ENCODE results near the gene MSI2. TPM values are rescaled to one million over a fixed set of nuclear protein-coding genes. Genes with fewer than 3 reads are reported as not detected.
A peak's percentile ranks its signal among the peaks of the same experiment; 100 is the strongest.
"Not testable (repeated sequence)": the region's sequence is repeated elsewhere in the genome, so short reads cannot be mapped to it uniquely, and the experiment has no call there.

The MSI2 gene
- total and polyA plus RNA-seq, 2 experiments from 2014 or later = 4.3 to 17.9 TPM

DNA sequence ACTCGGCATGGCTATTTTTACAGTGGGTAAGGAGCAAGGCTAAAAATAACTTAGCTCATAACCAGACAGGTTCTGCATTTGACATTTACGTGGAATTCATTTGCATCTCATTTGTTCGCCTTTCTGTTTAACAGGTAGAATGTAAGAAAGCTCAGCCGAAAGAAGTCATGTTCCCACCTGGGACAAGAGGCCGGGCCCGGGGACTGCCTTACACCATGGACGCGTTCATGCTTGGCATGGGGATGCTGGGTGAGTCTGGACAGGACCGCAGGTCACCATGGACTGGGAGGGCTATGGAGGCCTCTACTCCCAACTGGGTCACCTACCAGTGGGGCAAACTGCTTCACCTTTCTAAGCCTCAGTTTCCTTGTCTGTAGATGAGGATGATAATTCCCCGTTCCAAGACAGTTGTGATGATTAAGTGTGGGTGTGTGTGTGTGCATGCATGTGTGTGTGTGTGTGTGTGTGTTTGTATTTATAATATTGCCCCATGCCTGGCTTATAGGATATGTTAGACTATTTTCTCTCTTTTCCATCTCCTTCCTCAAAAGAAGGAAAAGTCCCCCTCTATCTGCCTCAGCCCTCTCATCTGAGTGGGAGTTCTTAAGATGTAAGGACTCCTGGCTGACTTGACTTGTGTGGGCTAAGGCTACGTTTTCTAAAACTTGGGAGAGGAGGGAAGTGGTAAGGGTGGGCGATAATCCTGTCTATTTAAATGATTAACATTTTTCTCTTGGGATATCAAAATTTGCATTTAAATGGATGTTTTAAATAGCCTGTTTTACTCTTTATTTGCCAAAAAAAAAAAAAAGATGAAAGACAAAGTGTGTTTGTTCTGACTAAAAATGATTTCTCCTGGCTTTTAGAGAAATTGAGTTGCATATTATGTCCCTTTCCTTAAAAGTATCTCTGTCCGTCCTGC is 359.8 kb downstream of the MSI2 start:
- no peaks in the 10 kb centered on the region for H3K27me3 ChIP-seq (replicated peaks; ENCODE audit: insufficient read depth)
- peaks cover 8% of the 10 kb centered on the region; the same call in 1 of the 2 replicates for H3K4me1 ChIP-seq (ENCODE audit: insufficient read depth)
- 91 to 96% methylated on average over 13 of the region's 13 CpGs for WGBS, 2 experiments (ENCODE audit: low coverage in 1 of 2, low lambda C conversion rate in 2 of 2, missing lambda C conversion rate in 2 of 2)
- H3K4me2 ChIP-seq (ENCODE audit: unreplicated experiment) = no peak overlapping the region
- in situ Hi-C loops (cut with MboI) = no loop called here
- no peaks in the 10 kb centered on the region for H4K20me1 ChIP-seq (ENCODE audit: insufficient read depth)
- H3K4me3 ChIP-seq = no peak overlapping the region
- H3K9me2 ChIP-seq (ENCODE audit: insufficient read depth) = no peaks in the 10 kb centered on the region
- no peak overlapping the region for H3K9ac ChIP-seq
- H3K9me3 ChIP-seq (ENCODE audit: low read depth) = no peaks in the 10 kb centered on the region
- H3K27ac ChIP-seq = no peak overlapping the region
- H2AFZ ChIP-seq = no peak overlapping the region
- no peak for DNase-seq
- no peaks in the 10 kb centered on the region for H3F3A ChIP-seq (ENCODE audit: insufficient read depth)
- H3K36me3 ChIP-seq (ENCODE audit: low read depth) = no peaks in the 10 kb centered on the region
- TF ChIP-seq EZH2 (IDR thresholded peaks at IDR 0.05; ENCODE audit: insufficient read depth, poor library complexity, severe bottlenecking) (no peak), EZH2phosphoT487 (IDR thresholded peaks at IDR 0.05; ENCODE audit: insufficient read depth, low read depth) (no peak)
- no peaks in the 10 kb centered on the region for H3K79me2 ChIP-seq (ENCODE audit: insufficient read depth)

DNA sequence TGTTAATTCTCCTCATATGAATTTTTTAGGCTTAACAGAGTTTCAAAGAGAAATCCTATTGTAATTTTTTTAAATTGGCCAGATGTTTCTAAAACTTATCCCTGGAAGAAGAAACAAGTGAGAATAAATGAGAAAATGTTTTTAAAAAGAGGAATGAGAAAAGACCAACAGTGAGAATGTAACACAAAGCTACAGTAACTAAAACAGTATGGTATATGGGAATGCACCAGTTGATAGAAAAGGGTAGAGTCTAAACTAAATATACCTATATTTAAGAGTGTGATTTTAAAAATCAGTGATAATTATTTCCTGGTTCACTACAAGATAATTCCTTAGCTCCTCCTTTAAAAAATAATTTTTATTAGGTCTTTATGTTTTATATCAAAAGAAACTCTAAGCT is 360.9 kb downstream of the MSI2 start:
- no peak overlapping the region for H3K9ac ChIP-seq
- H3K36me3 ChIP-seq (ENCODE audit: low read depth) = no peaks in the 10 kb centered on the region
- H3K4me1 ChIP-seq (ENCODE audit: insufficient read depth) = peaks cover 8% of the 10 kb centered on the region; the same call in 1 of the 2 replicates
- H3K9me3 ChIP-seq (ENCODE audit: low read depth) = no peaks in the 10 kb centered on the region
- H2AFZ ChIP-seq = no peak overlapping the region
- H3K4me3 ChIP-seq = no peak overlapping the region
- no peaks in the 10 kb centered on the region for H4K20me1 ChIP-seq (ENCODE audit: insufficient read depth)
- no peaks in the 10 kb centered on the region for H3K9me2 ChIP-seq (ENCODE audit: insufficient read depth)
- H3K79me2 ChIP-seq (ENCODE audit: insufficient read depth) = no peaks in the 10 kb centered on the region
- no peak overlapping the region for H3K4me2 ChIP-seq (ENCODE audit: unreplicated experiment)
- H3K27me3 ChIP-seq (replicated peaks; ENCODE audit: insufficient read depth) = no peaks in the 10 kb centered on the region
- no peak overlapping the region for H3K27ac ChIP-seq
- DNase-seq = no peak
- in situ Hi-C loops (cut with MboI) = no loop called here
- H3F3A ChIP-seq (ENCODE audit: insufficient read depth) = peaks cover 1% of the 10 kb centered on the region; the same call in 1 of the 2 replicates
- TF ChIP-seq EZH2phosphoT487 (IDR thresholded peaks at IDR 0.05; ENCODE audit: insufficient read depth, low read depth) (no peak), EZH2 (IDR thresholded peaks at IDR 0.05; ENCODE audit: insufficient read depth, poor library complexity, severe bottlenecking) (no peak)

DNA sequence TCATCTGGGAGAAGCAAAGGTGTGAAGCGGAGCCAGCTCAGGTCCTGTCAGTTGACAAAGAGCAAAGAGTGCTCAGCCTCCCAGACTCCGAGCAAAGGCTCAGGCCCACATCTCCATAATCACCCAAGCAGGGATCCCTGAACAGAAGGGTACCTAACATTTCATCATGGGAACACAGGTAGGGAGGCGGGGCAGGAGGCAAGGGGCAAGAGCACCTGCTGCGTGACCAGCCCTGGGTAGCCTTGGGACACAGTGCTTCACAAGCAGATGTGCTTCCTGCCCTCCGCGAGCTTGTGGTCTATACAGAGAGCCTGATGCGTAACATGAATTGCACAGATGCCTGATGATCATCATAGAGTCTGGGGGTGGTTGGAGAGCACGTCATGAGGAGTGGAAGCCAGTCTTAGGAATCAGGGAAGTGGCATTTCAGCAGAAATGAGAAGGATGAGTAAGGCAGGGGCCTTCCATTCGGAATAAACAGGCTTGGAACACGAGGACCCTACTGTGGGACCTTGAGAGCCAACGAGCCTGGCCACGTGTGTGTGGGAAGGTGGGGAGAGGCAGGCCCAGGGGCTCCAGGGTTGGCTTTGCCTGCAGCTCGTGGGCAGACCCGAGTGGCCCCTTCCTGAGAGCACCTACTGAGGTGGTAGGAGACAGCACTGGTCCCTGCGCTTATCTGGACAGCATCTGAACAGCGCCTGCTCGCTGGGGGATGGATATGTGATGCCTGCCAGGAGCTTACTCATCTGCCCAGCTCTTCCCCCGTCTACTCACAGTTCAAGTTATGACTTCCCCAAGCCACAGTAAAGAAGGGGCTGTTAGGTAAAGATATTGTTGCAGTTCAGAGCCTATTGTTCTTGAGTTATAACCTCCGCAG is 363.0 kb downstream of the MSI2 start:
- H2AFZ ChIP-seq = no peak overlapping the region
- no peak overlapping the region for H3K27ac ChIP-seq

DNA sequence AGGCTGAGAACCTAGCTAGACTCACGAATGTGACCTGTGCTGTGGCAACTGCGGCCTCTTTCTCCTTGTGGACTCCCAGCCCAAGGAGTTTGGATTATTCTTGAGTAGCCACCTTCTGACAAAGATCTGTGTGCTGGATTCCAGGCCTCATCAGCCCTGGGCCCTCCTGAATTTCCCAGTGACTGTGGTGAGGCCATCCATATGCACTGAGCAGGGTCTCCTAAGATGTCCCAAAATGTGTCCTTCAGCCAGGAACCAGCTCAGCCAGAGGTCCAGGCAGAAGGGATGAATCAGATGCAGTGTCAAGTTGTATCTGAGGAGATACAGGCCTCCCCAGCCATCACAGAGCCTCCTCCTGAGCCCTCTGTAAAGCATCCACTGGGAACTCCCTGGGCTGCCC is 364.3 kb downstream of the MSI2 start:
- Histone ChIP-seq H3F3A (ENCODE audit: insufficient read depth) (peaks cover 11% of the 10 kb centered on the region), H3K9me2 (ENCODE audit: insufficient read depth) (no peaks in the 10 kb centered on the region), H3K27ac (no peak overlapping the region), H3K4me3 (no peak overlapping the region), H3K9me3 (ENCODE audit: low read depth) (no peaks in the 10 kb centered on the region), H3K79me2 (ENCODE audit: insufficient read depth) (no peaks in the 10 kb centered on the region), H2AFZ (no peak overlapping the region), H3K4me1 (ENCODE audit: insufficient read depth) (peaks cover 21% of the 10 kb centered on the region), H3K9ac (no peak overlapping the region), H3K36me3 (ENCODE audit: low read depth) (no peaks in the 10 kb centered on the region), H4K20me1 (ENCODE audit: insufficient read depth) (no peaks in the 10 kb centered on the region), H3K27me3 (replicated peaks; ENCODE audit: insufficient read depth) (no peaks in the 10 kb centered on the region), H3K4me2 (ENCODE audit: unreplicated experiment) (no peak overlapping the region)
- WGBS, 2 experiments (ENCODE audit: low coverage in 1 of 2, low lambda C conversion rate in 2 of 2, missing lambda C conversion rate in 2 of 2) = 92 to 94% methylated on average over 2 of the region's 2 CpGs
- in situ Hi-C loops (cut with MboI) = no loop called here
- DNase-seq = no peak
- TF ChIP-seq EZH2 (IDR thresholded peaks at IDR 0.05; ENCODE audit: insufficient read depth, poor library complexity, severe bottlenecking) (no peak), EZH2phosphoT487 (IDR thresholded peaks at IDR 0.05; ENCODE audit: insufficient read depth, low read depth) (no peak)

More for the DNA sequence above, 363.0 kb downstream of the MSI2 start:
- no peaks in the 10 kb centered on the region for H3K9me2 ChIP-seq (ENCODE audit: insufficient read depth)
- peaks cover 21% of the 10 kb centered on the region for H3K4me1 ChIP-seq (ENCODE audit: insufficient read depth)
- H3K36me3 ChIP-seq (ENCODE audit: low read depth) = no peaks in the 10 kb centered on the region
- peak overlapping the region; percentile 51 for H3K4me2 ChIP-seq (ENCODE audit: unreplicated experiment)
- H3K9me3 ChIP-seq (ENCODE audit: low read depth) = no peaks in the 10 kb centered on the region
- no peak overlapping the region for H3K4me3 ChIP-seq
- H3K79me2 ChIP-seq (ENCODE audit: insufficient read depth) = no peaks in the 10 kb centered on the region
- TF ChIP-seq EZH2phosphoT487 (IDR thresholded peaks at IDR 0.05; ENCODE audit: insufficient read depth, low read depth) (no peak), EZH2 (IDR thresholded peaks at IDR 0.05; ENCODE audit: insufficient read depth, poor library complexity, severe bottlenecking) (no peak)
- peak; percentile 72 for DNase-seq
- H3F3A ChIP-seq (ENCODE audit: insufficient read depth) = peaks cover 11% of the 10 kb centered on the region
- no peak overlapping the region for H3K9ac ChIP-seq
- in situ Hi-C loops (cut with MboI) = no loop called here
- 85% methylated on average over 19 of the region's 19 CpGs for WGBS, 2 experiments (ENCODE audit: low coverage in 1 of 2, low lambda C conversion rate in 2 of 2, missing lambda C conversion rate in 2 of 2)
- no peaks in the 10 kb centered on the region for H3K27me3 ChIP-seq (replicated peaks; ENCODE audit: insufficient read depth)
- H4K20me1 ChIP-seq (ENCODE audit: insufficient read depth) = no peaks in the 10 kb centered on the region

DNA sequence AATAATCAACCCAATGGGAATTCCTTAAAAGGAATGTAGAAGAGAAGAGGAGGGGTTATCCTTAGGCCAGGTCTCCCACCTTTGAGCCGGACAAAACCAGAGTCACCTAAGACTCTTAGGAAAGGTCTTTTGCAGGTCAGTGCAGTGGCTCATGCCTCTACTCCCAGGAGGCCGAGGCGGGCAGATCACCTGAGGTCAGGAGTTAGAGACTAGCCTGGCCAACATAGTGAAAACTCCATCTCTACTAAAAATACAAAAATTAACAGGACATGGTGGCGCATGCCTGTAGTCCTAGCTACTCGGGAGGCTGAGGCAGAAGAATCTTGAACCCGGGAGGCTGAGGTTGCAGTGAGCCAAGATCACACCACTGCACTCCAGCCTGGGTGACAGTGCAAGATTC is 365.5 kb downstream of the MSI2 start:
- H3K79me2 ChIP-seq (ENCODE audit: insufficient read depth); H3K9me3 ChIP-seq (ENCODE audit: low read depth); H3K27ac ChIP-seq; H2AFZ ChIP-seq; H3K27me3 ChIP-seq (replicated peaks; ENCODE audit: insufficient read depth); H3K9ac ChIP-seq; in situ Hi-C loops (cut with MboI); H3K4me2 ChIP-seq (ENCODE audit: unreplicated experiment); H3K36me3 ChIP-seq (ENCODE audit: low read depth); H3K9me2 ChIP-seq (ENCODE audit: insufficient read depth); H4K20me1 ChIP-seq (ENCODE audit: insufficient read depth); H3K4me3 ChIP-seq; DNase-seq: not testable (repeated sequence)
- Histone ChIP-seq H3K4me1 (ENCODE audit: insufficient read depth) (peaks cover 21% of the 10 kb centered on the region), H3F3A (ENCODE audit: insufficient read depth) (peaks cover 11% of the 10 kb centered on the region)
- WGBS, 2 experiments (ENCODE audit: low coverage in 1 of 2, low lambda C conversion rate in 2 of 2, missing lambda C conversion rate in 2 of 2) = 97% methylated on average over 6 of the region's 6 CpGs

Data from GM23248 (cell line).